Measurements from ENCODE around the gene TDRD1.

DNA sequence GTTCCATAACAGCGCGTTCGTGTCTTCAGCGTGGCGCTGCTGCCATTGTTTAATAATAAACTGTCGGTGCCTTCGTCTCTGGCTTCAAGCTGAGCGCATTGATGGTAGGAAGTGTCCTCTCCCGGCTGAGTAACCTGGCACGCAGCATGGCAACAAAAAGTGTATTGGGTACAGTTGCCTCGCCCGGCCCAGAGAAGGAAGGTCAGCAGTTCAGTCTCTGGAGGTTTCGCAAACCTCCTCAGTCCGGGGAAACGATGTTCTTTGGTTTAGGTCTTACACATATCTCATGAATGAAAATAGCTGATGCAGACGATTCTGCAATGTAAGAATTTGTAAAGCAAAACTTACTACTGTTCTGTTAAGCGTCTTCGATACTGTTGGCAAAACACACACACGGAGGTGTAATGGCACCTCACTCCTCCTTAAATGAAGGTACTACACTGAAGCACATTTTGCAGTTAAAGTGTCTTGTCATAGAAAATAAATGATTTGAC is 4.4 kb upstream of the TDRD1 start:
- TF ChIP-seq CTCF (IDR thresholded peaks at IDR 0.05) (no peak), POLR2A (IDR thresholded peaks at IDR 0.05) (no peak)

All from body of pancreas (tissue), 4 donors.